ENCODE measurements around the gene RAB34.

Gene RAB34

DNA sequence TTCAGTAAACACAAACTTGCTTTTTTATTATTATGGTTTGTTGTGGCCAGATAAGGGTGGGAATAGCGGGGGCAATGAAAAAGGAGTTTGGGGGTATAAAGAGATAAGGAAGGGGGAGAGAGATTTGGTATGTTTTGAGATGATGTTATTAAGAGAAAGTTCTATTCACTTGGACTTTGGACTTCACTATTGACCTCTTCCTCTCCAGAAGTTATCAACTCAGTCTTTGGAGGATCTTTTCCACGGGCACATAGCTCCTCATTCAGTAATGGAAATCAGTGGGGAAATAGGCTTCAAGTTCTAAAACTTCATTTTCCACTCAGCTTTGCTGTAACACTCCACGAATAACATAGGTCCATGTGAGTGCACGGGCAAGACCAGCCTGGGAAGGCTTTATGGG lies 29.2 kb downstream of the RAB34 start:
- POLR2A ChIA-PET: no interaction called here
- DNase-seq (ENCODE audit: low read depth, low spot score): no peak
- no peak overlapping the region for H3K4me3 ChIP-seq (ENCODE audit: low read depth, low read length)
- TF ChIP-seq, protein P1, sequence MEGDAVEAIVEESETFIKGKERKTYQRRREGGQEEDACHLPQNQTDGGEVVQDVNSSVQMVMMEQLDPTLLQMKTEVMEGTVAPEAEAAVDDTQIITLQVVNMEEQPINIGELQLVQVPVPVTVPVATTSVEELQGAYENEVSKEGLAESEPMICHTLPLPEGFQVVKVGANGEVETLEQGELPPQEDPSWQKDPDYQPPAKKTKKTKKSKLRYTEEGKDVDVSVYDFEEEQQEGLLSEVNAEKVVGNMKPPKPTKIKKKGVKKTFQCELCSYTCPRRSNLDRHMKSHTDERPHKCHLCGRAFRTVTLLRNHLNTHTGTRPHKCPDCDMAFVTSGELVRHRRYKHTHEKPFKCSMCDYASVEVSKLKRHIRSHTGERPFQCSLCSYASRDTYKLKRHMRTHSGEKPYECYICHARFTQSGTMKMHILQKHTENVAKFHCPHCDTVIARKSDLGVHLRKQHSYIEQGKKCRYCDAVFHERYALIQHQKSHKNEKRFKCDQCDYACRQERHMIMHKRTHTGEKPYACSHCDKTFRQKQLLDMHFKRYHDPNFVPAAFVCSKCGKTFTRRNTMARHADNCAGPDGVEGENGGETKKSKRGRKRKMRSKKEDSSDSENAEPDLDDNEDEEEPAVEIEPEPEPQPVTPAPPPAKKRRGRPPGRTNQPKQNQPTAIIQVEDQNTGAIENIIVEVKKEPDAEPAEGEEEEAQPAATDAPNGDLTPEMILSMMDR (IDR thresholded peaks at IDR 0.05; ENCODE audit: insufficient read depth, low read length, missing control alignments): no peak
- CTCF ChIA-PET: interaction anchor here (0.6 kb wide), 1 partner anchor 68 kb away, joined by 3 read pairs; no protein-coding TSS in a partner anchor

DNA sequence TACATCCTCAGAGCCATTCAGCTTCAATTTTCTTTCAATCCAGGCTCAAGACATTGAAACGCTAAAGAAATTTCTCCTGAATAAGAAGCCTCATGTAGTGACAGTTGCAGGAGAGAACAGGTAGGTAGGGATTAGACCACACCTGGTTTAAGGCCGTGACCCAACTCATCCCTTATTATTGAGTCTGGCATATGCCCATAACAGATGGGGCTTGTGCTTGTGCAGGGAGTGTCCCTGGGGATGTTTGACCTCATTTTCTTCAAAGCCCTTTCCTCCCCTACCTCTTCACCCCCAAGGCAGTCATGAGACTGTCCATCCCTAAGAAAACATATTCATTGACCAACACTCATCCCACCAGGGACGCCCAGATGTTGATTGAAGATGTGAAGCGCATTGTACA lies 31.4 kb downstream of the RAB34 start:
- ChIA-PET CTCF (interaction anchor here (1.0 kb wide), 1 partner anchor 10 kb away, joined by 4 read pairs; no protein-coding TSS in a partner anchor), POLR2A (no interaction called here)
- TF ChIP-seq, protein P1 (IDR thresholded peaks at IDR 0.05; ENCODE audit: insufficient read depth, low read length, missing control alignments): no peak
- no peak overlapping the region for H3K4me3 ChIP-seq (ENCODE audit: low read depth, low read length)
- no peak for DNase-seq (ENCODE audit: low read depth, low spot score)

DNA sequence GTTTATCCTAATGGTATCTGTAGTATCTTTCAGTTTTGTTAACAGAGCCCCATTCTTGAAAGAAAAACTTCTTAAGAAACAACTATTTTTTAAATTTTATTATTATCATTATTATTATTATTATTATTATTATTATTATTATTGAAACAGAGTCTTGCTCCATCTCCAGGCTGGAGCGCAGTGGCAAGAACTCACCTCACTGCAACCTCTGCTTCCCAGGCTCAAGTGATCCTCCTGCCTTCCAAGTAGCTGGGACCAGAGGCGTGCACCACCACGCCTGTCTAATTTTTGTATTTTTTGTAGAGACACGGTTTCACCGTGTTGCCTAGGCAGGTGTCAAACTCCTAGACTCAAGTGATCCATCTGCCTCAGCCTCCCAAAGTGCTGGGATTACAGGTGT lies 32.3 kb downstream of the RAB34 start:
- no peak overlapping the region for H3K4me3 ChIP-seq (ENCODE audit: low read depth, low read length)
- TF ChIP-seq, protein P1 (IDR thresholded peaks at IDR 0.05; ENCODE audit: insufficient read depth, low read length, missing control alignments): no peak
- CTCF ChIA-PET: interaction anchor here (1.7 kb wide), 1 partner anchor 10 kb away, joined by 4 read pairs; no protein-coding TSS in a partner anchor
- POLR2A ChIA-PET: no interaction called here
- no peak for DNase-seq (ENCODE audit: low read depth, low spot score)

DNA sequence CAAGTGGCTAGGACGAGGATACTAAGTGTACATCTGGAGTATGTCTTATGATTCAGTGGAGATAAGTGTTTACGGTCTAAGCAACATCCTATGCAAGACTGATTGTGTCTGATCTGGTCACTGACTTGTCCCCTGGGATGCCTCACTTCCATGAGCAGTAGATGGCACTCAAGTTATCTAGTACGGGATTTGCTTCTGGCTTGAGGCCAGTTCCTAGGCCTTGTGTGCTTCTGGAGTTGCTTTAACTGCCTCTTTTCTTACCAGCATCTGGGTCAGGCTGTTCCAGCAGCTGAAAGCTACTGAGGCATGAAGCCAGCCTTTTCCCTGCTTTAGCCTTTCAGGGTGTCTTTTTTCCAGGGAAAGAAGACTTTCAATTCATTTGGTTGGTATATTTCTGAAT lies 32.7 kb downstream of the RAB34 start:
- POLR2A ChIA-PET: no interaction called here
- TF ChIP-seq, protein P1 (IDR thresholded peaks at IDR 0.05; ENCODE audit: insufficient read depth, low read length, missing control alignments): no peak
- H3K4me3 ChIP-seq (ENCODE audit: low read depth, low read length): no peak overlapping the region
- no peak for DNase-seq (ENCODE audit: low read depth, low spot score)
- CTCF ChIA-PET: interaction anchor here (1.7 kb wide), 1 partner anchor 10 kb away, joined by 4 read pairs; no protein-coding TSS in a partner anchor

DNA sequence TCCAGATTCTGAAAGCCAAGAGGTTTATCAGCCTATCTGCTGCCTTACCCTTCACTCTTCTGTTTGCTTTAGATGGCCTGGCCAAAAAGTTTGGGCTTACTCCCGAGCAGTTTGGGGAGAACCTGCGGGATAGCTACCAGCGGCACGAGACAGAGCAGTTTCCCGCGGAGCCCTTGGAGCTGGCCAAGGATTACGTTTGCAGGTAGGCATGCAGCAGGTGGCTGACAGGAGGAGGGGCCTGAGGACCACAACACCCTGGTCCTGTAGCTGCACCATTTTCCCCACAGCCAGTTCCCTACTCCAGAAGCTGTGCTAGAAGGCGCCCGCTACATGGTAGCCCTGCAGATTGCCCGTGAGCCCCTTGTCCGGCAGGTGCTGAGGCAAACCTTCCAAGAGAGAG lies 35.0 kb downstream of the RAB34 start:
- no peak overlapping the region for H3K4me3 ChIP-seq (ENCODE audit: low read depth, low read length)
- TF ChIP-seq, protein P1 (IDR thresholded peaks at IDR 0.05; ENCODE audit: insufficient read depth, low read length, missing control alignments): no peak
- DNase-seq (ENCODE audit: low read depth, low spot score): no peak
- CTCF ChIA-PET: interaction anchor here (1.0 to 1.8 kb wide), 4 partner anchors 9 to 81 kb away, joined by 4 to 7 read pairs (median 5); no protein-coding TSS in a partner anchor
- POLR2A ChIA-PET: interaction anchor here (1.2 to 1.8 kb wide), 2 partner anchors 21 to 28 kb away, joined by 3 to 6 read pairs; partner anchors contain the start of genes PROCA1, SDF2 and SUPT6H

DNA sequence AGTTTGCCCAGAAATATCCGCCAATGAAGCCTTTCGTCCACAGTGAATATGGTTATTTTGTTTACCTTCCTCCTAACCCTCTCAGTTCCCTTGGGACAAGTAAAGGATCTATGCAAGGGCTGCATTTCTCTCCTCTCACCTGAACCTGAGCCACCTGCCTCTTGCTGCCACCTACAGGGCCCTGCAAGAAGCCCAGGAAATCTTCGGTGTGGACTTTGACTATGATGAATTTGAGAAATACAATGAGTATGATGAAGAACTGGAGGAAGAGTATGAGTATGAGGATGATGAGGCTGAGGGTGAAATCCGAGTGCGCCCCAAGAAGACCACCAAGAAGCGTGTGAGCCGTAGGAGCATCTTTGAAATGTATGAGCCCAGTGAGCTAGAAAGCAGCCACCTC lies 41.7 kb downstream of the RAB34 start:
- ChIA-PET CTCF (interaction anchor here (0.6 to 2.0 kb wide), 7 partner anchors 10 to 76 kb away, joined by 3 to 4 read pairs (median 3); partner anchors contain the start of gene TLCD1), POLR2A (no interaction called here)
- no peak for DNase-seq (ENCODE audit: low read depth, low spot score)
- H3K4me3 ChIP-seq (ENCODE audit: low read depth, low read length): no peak overlapping the region
- TF ChIP-seq, protein P1 (IDR thresholded peaks at IDR 0.05; ENCODE audit: insufficient read depth, low read length, missing control alignments): no peak

All from AG04449 (cell line).